Measurements from ENCODE around the gene CYTL1. TPM values are rescaled to one million over a fixed set of nuclear protein-coding genes. Genes with fewer than 3 reads are reported as not detected.

CYTL1 gene
- total RNA-seq, 1 experiment from 2014 or later, result not detected

DNA sequence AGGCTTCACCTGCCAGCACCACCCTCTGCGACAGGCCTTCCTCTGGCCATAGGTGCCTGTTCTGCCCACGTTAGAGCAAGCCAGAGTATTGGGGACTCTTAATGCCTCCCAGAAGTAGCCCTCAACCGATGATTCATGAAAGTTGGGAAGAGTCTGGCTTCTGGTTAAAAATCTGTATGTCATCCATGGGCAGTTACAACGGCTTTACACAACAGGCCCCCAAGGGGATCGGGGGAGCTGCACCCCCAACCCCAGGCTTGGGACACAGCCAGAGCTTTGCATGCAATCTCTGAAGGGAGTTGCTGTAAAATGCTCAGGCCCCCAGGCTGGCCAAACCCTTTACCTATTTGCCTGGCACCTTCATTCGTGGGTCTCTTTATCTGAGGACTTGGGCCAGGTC lies 5.4 kb upstream of the CYTL1 start:
- ChIA-PET POLR2A (ENCODE audit: unreplicated experiment) (no interaction called here), CTCF (no interaction called here)
- no peaks in the 10 kb centered on the region for H3K36me3 ChIP-seq (ENCODE audit: low read depth)
- no peaks in the 10 kb centered on the region for H3K9me3 ChIP-seq (ENCODE audit: insufficient read depth, low read depth)
- no peak overlapping the region for H3K4me2 ChIP-seq
- no peaks in the 10 kb centered on the region for H3F3A ChIP-seq (ENCODE audit: insufficient read depth, low read depth)
- H3K79me2 ChIP-seq (ENCODE audit: low read depth), result no peaks in the 10 kb centered on the region
- no peak for DNase-seq
- BruUV-seq (replicated peaks), result no TSS peak
- no peak overlapping the region for H2AFZ ChIP-seq
- no peaks in the 10 kb centered on the region for H3K4me1 ChIP-seq (replicated peaks; ENCODE audit: insufficient read depth)
- no peaks in the 10 kb centered on the region for H3K9me2 ChIP-seq (ENCODE audit: insufficient read depth)
- TF ChIP-seq, protein P1, sequence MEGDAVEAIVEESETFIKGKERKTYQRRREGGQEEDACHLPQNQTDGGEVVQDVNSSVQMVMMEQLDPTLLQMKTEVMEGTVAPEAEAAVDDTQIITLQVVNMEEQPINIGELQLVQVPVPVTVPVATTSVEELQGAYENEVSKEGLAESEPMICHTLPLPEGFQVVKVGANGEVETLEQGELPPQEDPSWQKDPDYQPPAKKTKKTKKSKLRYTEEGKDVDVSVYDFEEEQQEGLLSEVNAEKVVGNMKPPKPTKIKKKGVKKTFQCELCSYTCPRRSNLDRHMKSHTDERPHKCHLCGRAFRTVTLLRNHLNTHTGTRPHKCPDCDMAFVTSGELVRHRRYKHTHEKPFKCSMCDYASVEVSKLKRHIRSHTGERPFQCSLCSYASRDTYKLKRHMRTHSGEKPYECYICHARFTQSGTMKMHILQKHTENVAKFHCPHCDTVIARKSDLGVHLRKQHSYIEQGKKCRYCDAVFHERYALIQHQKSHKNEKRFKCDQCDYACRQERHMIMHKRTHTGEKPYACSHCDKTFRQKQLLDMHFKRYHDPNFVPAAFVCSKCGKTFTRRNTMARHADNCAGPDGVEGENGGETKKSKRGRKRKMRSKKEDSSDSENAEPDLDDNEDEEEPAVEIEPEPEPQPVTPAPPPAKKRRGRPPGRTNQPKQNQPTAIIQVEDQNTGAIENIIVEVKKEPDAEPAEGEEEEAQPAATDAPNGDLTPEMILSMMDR (conservative IDR thresholded peaks at IDR 0.05), result no peak
- no peak for TF ChIP-seq EZH2 (IDR thresholded peaks at IDR 0.05; ENCODE audit: low read depth)
- H3K27me3 ChIP-seq (ENCODE audit: insufficient read depth, low read depth), result peaks cover 79% of the 10 kb centered on the region
- H3K27ac ChIP-seq, result no peak overlapping the region
- intact Hi-C loops (cut with micrococcal nuclease; ENCODE audit: unreplicated experiment), result no loop called here
- H4K20me1 ChIP-seq (ENCODE audit: insufficient read depth), result no peaks in the 10 kb centered on the region
- no peak overlapping the region for H3K4me3 ChIP-seq

DNA sequence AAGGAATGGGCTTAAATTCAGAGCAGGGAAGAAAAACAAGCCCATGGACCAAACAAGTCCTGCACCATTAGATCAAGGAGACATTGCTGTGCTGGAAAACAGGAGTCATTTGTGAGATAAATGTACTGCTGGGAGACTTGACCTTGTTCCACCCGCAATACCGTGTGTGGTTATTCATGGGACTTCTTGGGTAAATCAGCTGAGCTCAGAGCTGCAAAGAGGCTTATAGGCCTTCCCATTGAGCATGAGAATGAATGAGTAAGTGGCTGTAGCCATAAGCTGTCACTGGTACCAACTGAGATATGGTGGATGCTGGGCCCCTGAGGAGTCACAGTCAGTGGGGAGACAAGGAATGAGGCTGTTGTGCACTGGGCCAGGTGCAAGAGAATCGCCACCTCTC lies 2.3 kb upstream of the CYTL1 start:
- H2AFZ ChIP-seq, result no peak overlapping the region
- H3K9me3 ChIP-seq (ENCODE audit: insufficient read depth, low read depth), result no peaks in the 10 kb centered on the region
- intact Hi-C loops (cut with micrococcal nuclease; ENCODE audit: unreplicated experiment), result no loop called here
- no peaks in the 10 kb centered on the region for H3K4me1 ChIP-seq (replicated peaks; ENCODE audit: insufficient read depth)
- CTCF ChIA-PET, result no interaction called here
- no peaks in the 10 kb centered on the region for H4K20me1 ChIP-seq (ENCODE audit: insufficient read depth)
- no peak overlapping the region for H3K27ac ChIP-seq
- POLR2A ChIA-PET (ENCODE audit: unreplicated experiment), result no interaction called here
- no peaks in the 10 kb centered on the region for H3K9me2 ChIP-seq (ENCODE audit: insufficient read depth)
- BruUV-seq (replicated peaks), result no TSS peak
- no peak overlapping the region for H3K4me3 ChIP-seq
- no peaks in the 10 kb centered on the region for H3K36me3 ChIP-seq (ENCODE audit: low read depth)
- no peaks in the 10 kb centered on the region for H3K79me2 ChIP-seq (ENCODE audit: low read depth)
- H3F3A ChIP-seq (ENCODE audit: insufficient read depth, low read depth), result no peaks in the 10 kb centered on the region
- no peak overlapping the region for H3K4me2 ChIP-seq
- TF ChIP-seq, protein P1 (conservative IDR thresholded peaks at IDR 0.05), result no peak
- TF ChIP-seq EZH2 (IDR thresholded peaks at IDR 0.05; ENCODE audit: low read depth), result no peak
- no peak for DNase-seq
- H3K27me3 ChIP-seq (ENCODE audit: insufficient read depth, low read depth), result peaks cover 76% of the 10 kb centered on the region

DNA sequence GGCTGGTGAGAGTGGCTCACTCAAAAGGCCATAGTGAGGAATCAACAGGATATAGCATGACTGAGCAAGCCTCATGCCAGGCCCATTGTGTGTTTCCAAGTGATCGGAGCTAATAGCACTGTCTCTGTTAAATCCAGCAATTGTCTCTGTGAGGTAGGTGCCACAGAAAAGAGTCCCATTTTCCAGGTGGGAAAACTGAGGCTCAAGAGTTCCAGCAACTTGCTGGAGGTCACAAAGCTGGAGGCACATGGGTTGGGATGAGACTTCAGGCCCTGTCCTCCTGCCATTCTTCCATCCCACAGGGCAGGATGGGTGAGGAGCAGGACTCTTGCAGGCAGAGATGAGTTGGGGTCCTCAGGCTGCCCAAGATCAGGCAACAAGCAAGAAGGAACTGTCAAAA lies 1.1 kb upstream of the CYTL1 start:
- Histone ChIP-seq H3F3A (ENCODE audit: insufficient read depth, low read depth) (no peaks in the 10 kb centered on the region), H3K9me3 (ENCODE audit: insufficient read depth, low read depth) (no peaks in the 10 kb centered on the region), H3K4me2 (no peak overlapping the region), H4K20me1 (ENCODE audit: insufficient read depth) (no peaks in the 10 kb centered on the region), H3K27ac (no peak overlapping the region), H3K9me2 (ENCODE audit: insufficient read depth) (no peaks in the 10 kb centered on the region), H3K4me1 (replicated peaks; ENCODE audit: insufficient read depth) (no peaks in the 10 kb centered on the region), H3K79me2 (ENCODE audit: low read depth) (no peaks in the 10 kb centered on the region), H3K36me3 (ENCODE audit: low read depth) (no peaks in the 10 kb centered on the region), H2AFZ (no peak overlapping the region), H3K27me3 (ENCODE audit: insufficient read depth, low read depth) (peaks cover 83% of the 10 kb centered on the region), H3K4me3 (no peak overlapping the region)
- POLR2A ChIA-PET (ENCODE audit: unreplicated experiment), result no interaction called here
- intact Hi-C loops (cut with micrococcal nuclease; ENCODE audit: unreplicated experiment), result no loop called here
- TF ChIP-seq, protein P1 (conservative IDR thresholded peaks at IDR 0.05), result no peak
- no peak for TF ChIP-seq EZH2 (IDR thresholded peaks at IDR 0.05; ENCODE audit: low read depth)
- BruUV-seq (replicated peaks), result no TSS peak
- CTCF ChIA-PET, result no interaction called here
- no peak for DNase-seq

Data from PC-9 (cell line).